Fibroblast of skin of left biceps (primary cell): ENCODE results near the gene ROBO2.

Experiments
- DNase-seq, 2 experiments: peaks; one replicate each; pipeline ENCODE4 v3.0.0-alpha.2; 2013; ENCODE audit warnings: low read depth in 2 of 2

The ROBO2 gene

GRCh38 chr3:77571971-77572715, 532.2 kb downstream of the ROBO2 start:
- no peak for DNase-seq

GRCh38 chr3:77577264-77577663, 537.4 kb downstream of the ROBO2 start:
- no peak for DNase-seq

DNA sequence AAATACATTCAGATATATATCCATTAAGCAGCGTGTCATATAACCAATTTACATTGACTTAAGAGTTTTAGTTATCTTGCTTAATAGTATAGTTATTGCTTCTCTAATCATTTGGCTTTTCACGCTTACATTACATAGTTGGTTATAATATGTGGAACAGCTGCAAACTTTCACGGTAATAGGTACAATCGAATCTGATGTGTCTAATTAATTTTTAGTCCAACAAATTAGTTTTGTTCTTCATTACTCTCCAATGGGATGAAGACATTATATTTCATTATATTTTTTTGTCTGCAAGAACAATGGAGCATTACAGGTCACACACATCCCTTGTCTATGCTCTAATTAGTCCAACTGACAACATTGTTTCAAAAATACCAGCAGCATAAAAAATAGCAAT, 546.3 kb downstream of the ROBO2 start:
- DNase-seq, result no peak

DNA sequence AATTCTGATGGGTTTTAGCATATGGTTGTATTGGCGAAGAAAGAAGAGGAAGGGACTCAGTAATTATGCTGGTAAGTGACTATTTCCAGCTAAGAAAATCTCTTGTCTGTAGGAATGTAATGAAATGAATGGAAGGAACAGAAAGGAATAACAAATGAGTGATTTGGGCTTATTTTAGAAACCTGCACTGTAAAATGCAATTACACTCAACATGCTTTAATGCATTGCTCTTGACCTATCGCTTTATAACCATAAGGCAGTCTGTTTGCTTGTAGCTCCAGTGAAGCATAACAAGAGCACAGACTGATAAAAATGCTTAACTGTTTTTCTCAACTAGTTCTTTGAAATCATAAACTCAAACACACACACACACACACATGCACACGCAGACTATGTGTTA, 549.0 kb downstream of the ROBO2 start:
- no peak for DNase-seq

DNA sequence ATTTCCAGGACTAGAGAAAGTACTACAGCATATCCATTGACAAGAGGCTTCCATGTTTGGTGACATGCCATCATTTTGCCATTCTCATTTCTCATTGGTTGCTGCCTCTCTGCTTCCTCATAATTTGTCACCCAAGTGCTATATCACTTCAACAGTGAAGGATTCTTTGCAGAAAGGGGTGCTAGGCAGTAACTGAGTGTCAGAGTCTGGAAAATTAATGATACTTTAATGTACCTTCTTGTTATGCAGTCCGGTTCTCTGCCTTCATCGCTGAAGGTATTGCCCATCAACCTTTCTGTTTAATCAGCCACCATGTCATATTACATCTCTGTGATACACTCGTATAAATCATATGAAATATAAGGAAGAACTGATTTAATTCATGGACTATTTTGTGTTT, 550.3 kb downstream of the ROBO2 start:
- DNase-seq, result no peak

- no peak for DNase-seq
Observed at GRCh38 chr3:77595371-77595870, 555.5 kb downstream of the ROBO2 start.

DNA sequence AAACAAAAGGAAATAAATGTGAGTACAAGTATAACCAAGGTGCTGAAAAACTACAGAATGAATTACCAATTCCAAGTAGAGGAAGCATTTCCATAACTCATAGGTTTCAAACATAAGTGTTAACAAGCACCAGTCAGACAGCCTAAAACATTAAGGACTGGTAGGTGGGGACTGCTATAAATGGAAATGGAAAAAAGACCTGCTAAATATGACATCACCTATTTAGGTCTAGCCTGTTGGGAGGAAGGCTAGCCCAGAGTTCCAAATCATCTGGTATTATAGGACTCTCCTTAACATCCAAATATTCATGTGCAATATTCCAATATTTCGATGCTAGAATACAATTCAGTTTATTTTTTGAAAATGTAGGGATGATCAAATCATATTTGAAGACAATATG, 560.0 kb downstream of the ROBO2 start:
- DNase-seq, result no peak

GRCh38 chr3:77601823-77602415, 562.0 kb downstream of the ROBO2 start:
- DNase-seq, result no peak

DNA sequence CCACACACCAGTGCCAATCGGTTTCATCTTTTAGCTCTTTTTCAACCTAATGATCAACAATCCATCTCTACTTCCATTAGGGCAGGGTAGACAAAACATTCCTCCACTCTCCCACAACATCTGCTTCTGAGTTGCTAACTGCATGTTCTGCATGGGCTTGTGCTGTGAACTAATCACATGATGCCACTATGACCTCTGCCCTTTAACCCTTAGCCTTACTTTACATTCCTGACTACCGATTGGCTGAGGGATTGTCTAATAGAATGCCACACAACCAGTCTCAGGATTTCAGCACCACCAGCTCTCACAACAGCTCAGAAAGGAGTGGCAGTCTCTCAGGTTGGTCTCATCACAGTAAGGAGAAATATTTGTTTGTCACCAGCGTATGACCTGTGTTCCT, 562.8 kb downstream of the ROBO2 start:
- no peak for DNase-seq

GRCh38 chr3:77605308-77605707, 565.4 kb downstream of the ROBO2 start:
- no peak for DNase-seq

DNA sequence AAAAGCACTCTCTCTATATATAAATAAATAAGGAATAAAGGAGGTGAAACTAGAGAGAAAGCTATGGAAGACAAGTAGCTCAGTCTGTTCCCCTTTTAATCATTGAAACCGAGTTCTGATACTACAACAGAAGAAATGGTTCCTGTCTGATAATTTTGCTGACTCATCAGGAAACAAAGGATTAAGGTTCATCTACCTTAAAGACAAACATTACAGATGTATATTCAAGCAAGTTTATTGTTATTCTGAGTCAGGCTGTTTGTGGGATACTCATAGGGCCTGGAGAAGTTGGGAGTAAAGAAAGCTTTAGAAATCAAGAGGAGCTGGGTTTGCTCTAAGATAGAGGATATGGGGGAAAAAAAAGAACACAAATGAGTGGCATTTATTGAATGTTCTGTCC, 566.0 kb downstream of the ROBO2 start:
- no peak for DNase-seq

- no peak for DNase-seq
Observed at GRCh38 chr3:77606372-77606771, 566.5 kb downstream of the ROBO2 start.

- peak; percentile 4 to 6 for DNase-seq
Observed at GRCh38 chr3:77618686-77619085, 578.8 kb downstream of the ROBO2 start.

DNA sequence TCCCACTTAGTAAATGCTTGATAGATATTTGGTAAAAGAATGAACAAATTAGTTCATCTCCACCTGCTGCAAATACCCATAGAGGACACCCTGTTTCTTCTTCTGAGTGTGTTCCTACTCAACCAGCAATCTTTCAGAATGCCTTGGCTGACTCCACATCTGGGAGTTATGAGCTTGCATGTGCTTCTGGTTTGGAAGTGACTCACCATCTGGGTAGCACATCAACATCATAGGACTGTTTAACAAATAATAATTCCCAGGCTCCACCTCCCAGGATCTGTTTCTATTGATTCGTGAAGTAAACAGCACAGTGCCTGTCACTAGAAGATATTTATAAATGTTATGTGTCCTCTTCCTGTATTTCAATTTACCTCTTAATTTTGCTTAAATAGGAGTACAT, 580.1 kb downstream of the ROBO2 start:
- peak; percentile 5 to 15 for DNase-seq

DNA sequence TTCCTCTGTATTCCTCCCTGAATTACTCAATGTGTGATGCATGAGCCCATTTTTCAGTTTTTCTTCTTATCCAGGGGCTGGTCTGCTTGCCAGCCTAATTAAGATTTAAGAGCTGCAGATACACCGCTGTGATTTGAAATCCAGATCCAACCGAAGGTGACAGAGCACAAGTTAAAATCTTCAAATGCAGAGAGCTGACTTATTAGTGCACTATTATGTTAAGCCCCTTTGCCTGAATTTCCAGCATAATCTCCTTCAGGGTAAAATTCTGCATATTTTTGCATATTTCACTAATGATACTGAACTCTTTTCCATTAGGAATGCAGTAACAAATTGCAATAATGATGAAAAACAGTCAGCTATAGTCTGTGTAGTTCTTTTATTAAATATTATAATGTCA, 583.6 kb downstream of the ROBO2 start:
- no peak for DNase-seq

- DNase-seq, result no peak
Observed at GRCh38 chr3:77626157-77626556, 586.3 kb downstream of the ROBO2 start.

DNA sequence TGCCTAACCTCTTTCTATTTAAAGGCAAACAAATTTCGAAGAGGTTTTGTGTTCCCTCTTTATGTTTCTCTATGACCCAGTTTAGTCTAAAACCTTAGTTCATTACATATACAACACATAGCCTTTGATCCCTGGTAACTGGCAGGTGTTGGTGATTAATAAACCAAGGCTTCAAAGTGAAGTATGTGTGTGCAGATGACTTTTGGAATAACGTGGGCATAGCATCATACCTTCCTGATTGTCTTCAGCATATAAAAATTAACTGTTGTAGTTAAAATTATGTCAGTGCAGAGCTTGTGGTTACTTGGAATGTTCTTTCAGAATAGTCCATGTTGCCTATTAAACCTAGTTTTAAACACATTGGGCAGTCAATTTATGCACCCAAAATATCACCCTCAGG, 608.3 kb downstream of the ROBO2 start:
- no peak for DNase-seq

GRCh38 chr3:77648664-77649063, 608.8 kb downstream of the ROBO2 start:
- no peak for DNase-seq

DNA sequence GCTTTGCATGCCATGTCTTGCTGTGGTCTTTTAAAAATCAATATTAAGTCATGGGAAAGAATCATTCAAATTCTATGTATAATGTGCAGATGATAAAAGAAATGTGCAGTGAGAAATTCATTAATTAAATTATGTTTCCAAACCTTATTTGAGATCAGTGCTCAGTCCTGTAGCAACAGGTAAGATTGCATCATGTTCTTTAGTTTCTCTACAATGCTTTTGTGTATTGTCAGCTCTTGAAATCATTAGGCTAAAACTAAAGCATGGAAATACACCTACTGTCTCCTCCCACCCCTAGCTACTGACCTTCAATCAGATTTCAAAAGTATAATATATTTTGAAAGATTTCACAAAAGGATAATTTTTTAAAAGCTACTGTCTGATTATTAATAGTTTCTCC, 612.7 kb downstream of the ROBO2 start:
- no peak for DNase-seq

DNA sequence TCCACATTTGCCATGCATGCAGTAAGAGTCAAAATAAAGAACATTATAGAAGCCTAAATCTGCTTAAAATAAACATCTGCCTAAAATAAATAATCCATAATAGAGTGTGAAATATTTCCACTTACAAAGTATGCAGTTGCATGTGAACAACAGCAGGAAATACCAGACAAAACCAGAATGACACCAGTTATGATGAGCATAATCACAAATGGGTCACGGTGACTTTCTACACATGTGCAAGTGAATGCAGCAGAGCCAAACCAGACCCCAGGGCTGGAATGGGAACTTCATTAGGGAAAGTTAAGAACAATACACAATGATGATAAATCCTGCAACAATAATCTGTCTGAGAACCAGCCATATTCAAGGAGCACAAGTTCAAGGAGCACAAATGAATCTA, 615.5 kb downstream of the ROBO2 start:
- peak; percentile 22 to 24 for DNase-seq

- no peak for DNase-seq
Observed at GRCh38 chr3:77660718-77661117, 620.8 kb downstream of the ROBO2 start.

DNA sequence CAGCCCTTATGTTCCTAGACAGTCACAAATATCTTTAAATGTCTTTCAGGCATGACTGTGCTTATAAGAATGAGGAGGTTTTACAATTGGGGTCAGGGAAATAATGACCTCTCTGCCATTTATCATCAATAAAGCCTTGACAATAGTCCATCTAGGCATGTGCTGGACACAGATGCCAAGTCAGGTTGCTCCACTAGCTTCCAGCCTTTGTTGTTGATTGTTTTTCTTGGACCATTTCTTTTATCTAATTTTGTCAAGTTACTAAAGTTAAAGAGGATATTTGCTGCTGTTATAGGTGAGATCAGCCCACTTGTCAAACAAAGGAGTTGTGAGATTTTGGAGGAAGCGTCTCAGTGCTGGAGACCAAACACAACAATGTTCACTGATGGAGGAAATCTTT, 628.0 kb downstream of the ROBO2 start:
- no peak for DNase-seq

- no peak for DNase-seq
Observed at GRCh38 chr3:77668376-77668775, 628.5 kb downstream of the ROBO2 start.

DNA sequence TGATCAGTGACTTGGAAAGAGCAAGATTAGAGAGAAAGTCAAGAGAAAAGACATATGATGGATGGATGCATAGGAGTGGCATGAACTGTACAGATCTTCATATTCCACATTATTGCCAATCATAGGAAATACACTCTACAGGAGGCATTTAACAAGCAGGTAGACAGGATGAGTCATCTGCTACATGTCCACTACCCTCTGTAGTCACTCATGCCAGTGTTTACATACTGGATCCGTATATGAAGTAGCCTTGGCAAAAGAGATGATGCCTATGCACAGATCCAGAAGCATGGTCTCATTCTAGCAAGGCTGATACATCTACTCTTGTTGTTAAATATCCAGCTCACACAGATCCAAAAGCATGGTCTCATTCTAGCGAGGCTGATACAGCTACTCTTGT, 632.1 kb downstream of the ROBO2 start:
- DNase-seq, result no peak
